ENCODE measurements around the gene SIAE. TPM values are rescaled to one million over a fixed set of nuclear protein-coding genes. Genes with fewer than 3 reads are reported as not detected.

SIAE gene
- total and polyA plus RNA-seq, 10 of the 15 experiments (the other 5 are each of a cell fraction or from before 2014, with no cell fraction given), result 0.93 to 6.9 (median 4.2) TPM

DNA sequence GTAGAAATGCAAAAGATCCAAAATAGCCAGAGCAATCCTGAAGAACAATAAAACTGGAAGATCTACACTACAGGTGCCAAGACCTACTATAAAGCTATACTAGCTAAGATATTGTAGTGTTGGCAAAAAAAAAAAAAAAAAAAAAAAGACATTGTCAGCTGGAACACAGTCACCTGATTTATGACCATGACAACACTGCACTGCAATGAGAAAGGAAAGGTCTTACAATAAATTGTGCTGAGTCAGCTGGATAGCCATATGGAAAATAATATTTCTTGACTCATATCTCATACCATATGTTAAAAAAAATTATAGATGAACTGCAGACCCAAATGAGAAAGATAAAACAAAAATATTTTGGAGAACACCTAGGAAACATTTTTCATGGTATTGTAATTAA lies 65.4 kb downstream of the SIAE start (continued):
- TF ChIP-seq, protein P1, sequence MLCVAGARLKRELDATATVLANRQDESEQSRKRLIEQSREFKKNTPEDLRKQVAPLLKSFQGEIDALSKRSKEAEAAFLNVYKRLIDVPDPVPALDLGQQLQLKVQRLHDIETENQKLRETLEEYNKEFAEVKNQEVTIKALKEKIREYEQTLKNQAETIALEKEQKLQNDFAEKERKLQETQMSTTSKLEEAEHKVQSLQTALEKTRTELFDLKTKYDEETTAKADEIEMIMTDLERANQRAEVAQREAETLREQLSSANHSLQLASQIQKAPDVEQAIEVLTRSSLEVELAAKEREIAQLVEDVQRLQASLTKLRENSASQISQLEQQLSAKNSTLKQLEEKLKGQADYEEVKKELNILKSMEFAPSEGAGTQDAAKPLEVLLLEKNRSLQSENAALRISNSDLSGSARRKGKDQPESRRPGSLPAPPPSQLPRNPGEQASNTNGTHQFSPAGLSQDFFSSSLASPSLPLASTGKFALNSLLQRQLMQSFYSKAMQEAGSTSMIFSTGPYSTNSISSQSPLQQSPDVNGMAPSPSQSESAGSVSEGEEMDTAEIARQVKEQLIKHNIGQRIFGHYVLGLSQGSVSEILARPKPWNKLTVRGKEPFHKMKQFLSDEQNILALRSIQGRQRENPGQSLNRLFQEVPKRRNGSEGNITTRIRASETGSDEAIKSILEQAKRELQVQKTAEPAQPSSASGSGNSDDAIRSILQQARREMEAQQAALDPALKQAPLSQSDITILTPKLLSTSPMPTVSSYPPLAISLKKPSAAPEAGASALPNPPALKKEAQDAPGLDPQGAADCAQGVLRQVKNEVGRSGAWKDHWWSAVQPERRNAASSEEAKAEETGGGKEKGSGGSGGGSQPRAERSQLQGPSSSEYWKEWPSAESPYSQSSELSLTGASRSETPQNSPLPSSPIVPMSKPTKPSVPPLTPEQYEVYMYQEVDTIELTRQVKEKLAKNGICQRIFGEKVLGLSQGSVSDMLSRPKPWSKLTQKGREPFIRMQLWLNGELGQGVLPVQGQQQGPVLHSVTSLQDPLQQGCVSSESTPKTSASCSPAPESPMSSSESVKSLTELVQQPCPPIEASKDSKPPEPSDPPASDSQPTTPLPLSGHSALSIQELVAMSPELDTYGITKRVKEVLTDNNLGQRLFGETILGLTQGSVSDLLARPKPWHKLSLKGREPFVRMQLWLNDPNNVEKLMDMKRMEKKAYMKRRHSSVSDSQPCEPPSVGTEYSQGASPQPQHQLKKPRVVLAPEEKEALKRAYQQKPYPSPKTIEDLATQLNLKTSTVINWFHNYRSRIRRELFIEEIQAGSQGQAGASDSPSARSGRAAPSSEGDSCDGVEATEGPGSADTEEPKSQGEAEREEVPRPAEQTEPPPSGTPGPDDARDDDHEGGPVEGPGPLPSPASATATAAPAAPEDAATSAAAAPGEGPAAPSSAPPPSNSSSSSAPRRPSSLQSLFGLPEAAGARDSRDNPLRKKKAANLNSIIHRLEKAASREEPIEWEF (IDR thresholded peaks at IDR 0.05; ENCODE audit: insufficient replicate concordance, low read depth, low read length), result no peak
- TF ChIP-seq, protein P2, sequence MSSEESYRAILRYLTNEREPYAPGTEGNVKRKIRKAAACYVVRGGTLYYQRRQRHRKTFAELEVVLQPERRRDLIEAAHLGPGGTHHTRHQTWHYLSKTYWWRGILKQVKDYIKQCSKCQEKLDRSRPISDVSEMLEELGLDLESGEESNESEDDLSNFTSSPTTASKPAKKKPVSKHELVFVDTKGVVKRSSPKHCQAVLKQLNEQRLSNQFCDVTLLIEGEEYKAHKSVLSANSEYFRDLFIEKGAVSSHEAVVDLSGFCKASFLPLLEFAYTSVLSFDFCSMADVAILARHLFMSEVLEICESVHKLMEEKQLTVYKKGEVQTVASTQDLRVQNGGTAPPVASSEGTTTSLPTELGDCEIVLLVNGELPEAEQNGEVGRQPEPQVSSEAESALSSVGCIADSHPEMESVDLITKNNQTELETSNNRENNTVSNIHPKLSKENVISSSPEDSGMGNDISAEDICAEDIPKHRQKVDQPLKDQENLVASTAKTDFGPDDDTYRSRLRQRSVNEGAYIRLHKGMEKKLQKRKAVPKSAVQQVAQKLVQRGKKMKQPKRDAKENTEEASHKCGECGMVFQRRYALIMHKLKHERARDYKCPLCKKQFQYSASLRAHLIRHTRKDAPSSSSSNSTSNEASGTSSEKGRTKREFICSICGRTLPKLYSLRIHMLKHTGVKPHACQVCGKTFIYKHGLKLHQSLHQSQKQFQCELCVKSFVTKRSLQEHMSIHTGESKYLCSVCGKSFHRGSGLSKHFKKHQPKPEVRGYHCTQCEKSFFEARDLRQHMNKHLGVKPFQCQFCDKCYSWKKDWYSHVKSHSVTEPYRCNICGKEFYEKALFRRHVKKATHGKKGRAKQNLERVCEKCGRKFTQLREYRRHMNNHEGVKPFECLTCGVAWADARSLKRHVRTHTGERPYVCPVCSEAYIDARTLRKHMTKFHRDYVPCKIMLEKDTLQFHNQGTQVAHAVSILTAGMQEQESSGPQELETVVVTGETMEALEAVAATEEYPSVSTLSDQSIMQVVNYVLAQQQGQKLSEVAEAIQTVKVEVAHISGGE (CRISPR knock-in tag; IDR thresholded peaks at IDR 0.05), result no peak
- TF ChIP-seq ZNF274 (IDR thresholded peaks at IDR 0.05; ENCODE audit: insufficient read depth, insufficient read length), result no peak
- TF ChIP-seq NBN (IDR thresholded peaks at IDR 0.05), result no peak
- no peak for TF ChIP-seq E2F8 (IDR thresholded peaks at IDR 0.05; ENCODE audit: low read depth, partially characterized antibody)
- TF ChIP-seq EZH2 (IDR thresholded peaks at IDR 0.05; ENCODE audit: borderline replicate concordance, control insufficient read depth, low read depth, low read length), result no peak
- TF ChIP-seq MYB (IDR thresholded peaks at IDR 0.05; ENCODE audit: borderline replicate concordance, low read depth, low read length), result no peak
- TF ChIP-seq CBX5 (IDR thresholded peaks at IDR 0.05; ENCODE audit: low read depth), result no peak
- TF ChIP-seq DPF2 (IDR thresholded peaks at IDR 0.05), result no peak
- TF ChIP-seq, protein P3, sequence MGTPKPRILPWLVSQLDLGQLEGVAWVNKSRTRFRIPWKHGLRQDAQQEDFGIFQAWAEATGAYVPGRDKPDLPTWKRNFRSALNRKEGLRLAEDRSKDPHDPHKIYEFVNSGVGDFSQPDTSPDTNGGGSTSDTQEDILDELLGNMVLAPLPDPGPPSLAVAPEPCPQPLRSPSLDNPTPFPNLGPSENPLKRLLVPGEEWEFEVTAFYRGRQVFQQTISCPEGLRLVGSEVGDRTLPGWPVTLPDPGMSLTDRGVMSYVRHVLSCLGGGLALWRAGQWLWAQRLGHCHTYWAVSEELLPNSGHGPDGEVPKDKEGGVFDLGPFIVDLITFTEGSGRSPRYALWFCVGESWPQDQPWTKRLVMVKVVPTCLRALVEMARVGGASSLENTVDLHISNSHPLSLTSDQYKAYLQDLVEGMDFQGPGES (IDR thresholded peaks at IDR 0.05), result no peak
